Astrocyte of the cerebellum (primary cell): ENCODE results near the gene POMC.
"Not testable (repeated sequence)": the region's sequence is repeated elsewhere in the genome, so short reads cannot be mapped to it uniquely, and the experiment has no call there.

ENCODE experiments used
- DNase-seq: peaks from one replicate; pipeline ENCODE4 v3.0.0-alpha.2; 2011; ENCODE audit warnings: low read depth
- H3K4me3 ChIP-seq: 2 replicates; pipeline ENCODE4 v1.5.1; 2011; ENCODE audit warnings: mild to moderate bottlenecking, low read depth, low read length, moderate library complexity
- CTCF ChIP-seq: IDR thresholded peaks from 2 replicates; pipeline ENCODE4 v1.5.1; 2012; ENCODE audit warnings: low read length, low read depth, moderate library complexity, mild to moderate bottlenecking; ENCODE audit errors: missing control alignments
- in situ Hi-C: cut with HindIII; loops from 2 replicates; pipeline ENCODE4 v1.10.0; 2017; ENCODE audit warnings: low sequenced_read_pairs

POMC gene

DNA sequence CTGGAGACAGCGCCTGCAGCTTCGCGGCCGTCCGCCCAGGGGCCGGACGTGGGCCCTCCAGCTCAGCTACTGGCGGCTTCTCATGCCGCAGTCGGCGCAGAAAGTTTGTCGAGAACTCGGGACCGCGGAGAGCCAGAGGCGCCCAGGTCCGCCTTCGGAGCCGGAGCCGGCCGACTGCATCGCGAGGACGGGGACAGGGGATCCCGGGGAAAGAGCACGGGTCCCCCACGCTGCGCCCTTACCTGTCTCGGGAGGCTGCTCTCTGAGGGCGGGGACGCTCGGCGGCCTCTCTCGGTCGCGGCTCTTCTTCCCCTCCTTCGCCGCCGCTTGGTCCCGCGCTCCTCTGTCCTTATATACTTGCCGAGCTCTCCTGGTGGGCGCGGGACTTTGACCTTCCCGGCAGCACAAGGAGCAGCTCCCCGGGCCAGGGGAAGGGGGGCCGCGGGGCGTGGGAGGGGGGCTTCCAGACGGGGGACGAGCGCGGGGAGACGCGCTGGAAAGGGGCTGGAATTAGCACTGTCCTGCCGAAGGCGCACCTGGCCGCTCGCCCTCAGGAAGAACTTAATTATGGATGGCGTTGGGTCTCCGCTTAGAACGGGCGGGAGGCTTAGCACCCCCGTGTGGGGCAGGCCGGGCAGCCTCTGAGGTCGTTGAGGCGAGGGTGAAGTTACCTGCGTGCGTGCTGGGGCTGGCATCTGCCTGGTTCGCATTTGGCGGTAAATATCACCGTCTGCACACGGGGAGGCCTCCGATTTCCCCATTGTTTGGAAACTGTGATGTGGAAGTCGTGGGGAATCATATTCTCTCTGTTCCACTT lies at the start of gene POMC:
Gene POMC, minus strand, starts transcription at position 325 of the 817 bp plus-strand sequence. CDS start 3,808 bp downstream, outside the sequence.
- no peak for DNase-seq
- H3K4me3 ChIP-seq, result peak within 1 kb of the TSS; percentile 36
- in situ Hi-C loops, result no loop called here
- no peak for TF ChIP-seq CTCF

GRCh38 chr2:25218100-25218499 lies 49.7 kb upstream of the POMC start:
- no peak overlapping the region for H3K4me3 ChIP-seq
- in situ Hi-C loops, result no loop called here
- no peak for DNase-seq
- TF ChIP-seq CTCF, result no peak

DNA sequence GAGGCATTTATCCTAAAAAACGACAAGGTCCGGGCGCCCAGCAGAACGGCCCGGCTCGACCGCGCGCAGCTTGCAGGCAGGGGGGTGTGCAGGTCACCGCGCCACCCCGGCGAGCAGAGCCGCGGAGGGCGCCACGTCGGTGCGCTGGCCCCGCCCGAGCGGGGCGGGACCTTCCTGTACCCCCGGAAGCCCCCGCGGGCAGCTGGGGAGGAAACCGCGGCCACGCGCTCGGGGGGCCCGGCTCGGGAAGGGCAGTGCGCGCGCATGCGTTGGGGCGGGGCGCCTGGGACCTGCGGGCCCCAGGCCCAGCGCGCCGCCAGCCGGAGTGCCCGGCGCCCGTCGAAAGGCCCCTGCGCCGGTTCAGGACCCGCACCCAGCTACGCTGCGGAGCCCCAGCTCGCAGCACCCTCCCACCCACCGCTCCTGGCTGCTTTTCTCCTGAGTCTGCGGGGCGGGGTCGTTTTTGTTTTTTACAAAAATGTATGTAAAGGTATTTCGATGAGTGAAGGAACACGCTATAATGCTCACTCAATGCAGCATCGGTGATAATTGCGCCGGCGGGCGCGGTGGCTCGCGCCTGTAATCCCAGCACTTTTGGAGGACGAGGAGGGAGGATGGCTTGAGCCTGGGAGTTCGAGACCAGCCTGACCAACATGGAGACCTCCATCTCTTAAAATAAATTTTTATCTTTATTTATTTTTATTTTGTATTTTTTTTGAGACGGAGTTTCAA lies 47.7 kb upstream of the POMC start:
- no peak for TF ChIP-seq CTCF
- no peak for DNase-seq
- peak overlapping the region; percentile 49 for H3K4me3 ChIP-seq
- in situ Hi-C loops, result no loop called here

- in situ Hi-C loops, result no loop called here
- H3K4me3 ChIP-seq, result no peak overlapping the region
- no peak for DNase-seq
- TF ChIP-seq CTCF, result no peak
Observed at GRCh38 chr2:25215232-25215631, 46.9 kb upstream of the POMC start.

DNA sequence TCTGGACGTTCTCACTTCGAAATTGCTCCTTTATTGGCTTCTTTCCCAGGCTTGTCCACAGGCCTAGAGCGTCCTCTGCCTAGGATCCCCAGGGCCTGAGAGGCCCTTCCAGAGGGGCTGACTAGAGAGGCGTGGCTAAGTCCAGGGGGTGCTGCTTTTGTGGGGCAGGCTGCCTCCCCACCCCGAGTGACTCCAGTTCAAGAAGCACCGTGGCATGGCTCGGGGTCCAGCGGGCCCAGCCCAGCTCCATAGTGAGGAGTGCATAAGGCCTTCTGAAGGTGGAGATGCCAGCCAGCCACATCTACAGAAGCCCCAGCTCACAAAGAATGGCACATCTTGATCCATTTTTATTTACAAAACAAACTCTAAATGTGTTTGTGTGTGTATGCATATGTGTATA lies 44.8 kb upstream of the POMC start:
- no peak for TF ChIP-seq CTCF
- in situ Hi-C loops, result no loop called here
- no peak overlapping the region for H3K4me3 ChIP-seq

DNA sequence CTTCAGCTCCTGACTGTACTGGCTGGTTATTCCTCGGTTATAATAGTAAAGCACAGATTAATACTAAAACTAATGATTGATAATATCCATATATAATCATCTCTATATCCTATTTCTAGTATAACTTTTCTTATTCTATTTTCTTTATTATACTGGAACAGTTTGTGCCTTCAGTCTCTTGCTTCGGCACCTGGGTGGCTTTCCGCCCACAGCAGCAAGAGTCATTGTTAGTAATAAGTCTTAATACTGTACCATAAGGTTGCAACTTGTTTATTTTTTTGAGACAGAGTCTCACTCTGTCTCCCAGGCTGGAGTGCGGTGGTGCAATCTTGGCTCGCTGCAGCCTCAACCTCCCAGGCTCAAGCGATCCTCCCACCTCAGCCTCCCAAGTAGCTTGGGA lies 42.5 kb upstream of the POMC start:
- H3K4me3 ChIP-seq, DNase-seq, in situ Hi-C loops: not testable (repeated sequence)

More for the DNA sequence above, 44.8 kb upstream of the POMC start:
- DNase-seq, result no peak

DNA sequence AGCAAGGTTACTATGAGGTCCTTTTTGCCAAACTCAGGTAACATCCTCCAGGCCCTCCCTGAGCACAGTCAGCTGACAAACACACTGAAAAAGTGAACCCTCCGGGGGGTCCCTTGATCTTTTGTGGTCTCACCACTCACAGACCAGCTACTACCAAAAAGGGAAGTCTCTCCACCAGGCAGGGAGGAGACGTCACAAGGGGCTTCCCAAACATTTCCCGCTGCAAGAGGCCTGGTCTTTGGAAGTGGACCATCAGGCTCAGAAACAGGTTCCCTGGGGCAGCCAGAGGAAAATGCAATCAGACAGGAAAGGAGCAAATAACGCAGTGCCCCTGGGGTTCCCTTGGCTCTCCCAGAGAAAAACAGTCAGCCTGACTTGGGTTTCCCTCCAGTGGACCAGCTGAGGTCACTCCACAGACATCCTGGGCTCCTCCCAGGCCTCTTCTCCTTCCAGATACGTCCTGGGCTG lies 38.7 kb upstream of the POMC start:
- no peak overlapping the region for H3K4me3 ChIP-seq
- in situ Hi-C loops, result no loop called here
- TF ChIP-seq CTCF, result no peak
- DNase-seq, result no peak
